Nephron progenitor cell (in vitro differentiated cells): ENCODE results near the gene WASHC3.

ENCODE experiments used
- DNase-seq: peaks from one replicate; pipeline ENCODE4 v3.0.0; 2021
- H3K27ac Mint-ChIP-seq: 2 replicates; pipeline ENCODE4 v1.8.0; 2021; ENCODE audit warnings: mild to moderate bottlenecking, moderate library complexity, mixed read lengths
- H3K27me3 Mint-ChIP-seq: 2 replicates; pipeline ENCODE4 v1.8.0; 2021; ENCODE audit warnings: mild to moderate bottlenecking, low read depth, mixed read lengths; ENCODE audit not compliant: poor library complexity
- H3K36me3 Mint-ChIP-seq: 2 replicates; pipeline ENCODE4 v1.8.0; 2021; ENCODE audit warnings: low read depth, mixed read lengths
- H3K4me1 Mint-ChIP-seq: 2 replicates; pipeline ENCODE4 v1.8.0; 2021; ENCODE audit warnings: mixed read lengths
- H3K4me3 Mint-ChIP-seq: 2 replicates; pipeline ENCODE4 v1.8.0; 2021; ENCODE audit warnings: mild to moderate bottlenecking, moderate library complexity, mixed read lengths
- H3K9me3 Mint-ChIP-seq: 2 replicates; pipeline ENCODE4 v1.8.0; 2021; ENCODE audit warnings: mild to moderate bottlenecking, moderate library complexity, mixed read lengths
- TF ChIP-seq, protein P1 (sequence below): fragments of 200-600 bp; sonication (generic); IDR thresholded peaks from 2 replicates; pipeline ENCODE4 v1.5.0; 2021; ENCODE audit warnings: antibody characterized with exemption

WASHC3 gene

DNA sequence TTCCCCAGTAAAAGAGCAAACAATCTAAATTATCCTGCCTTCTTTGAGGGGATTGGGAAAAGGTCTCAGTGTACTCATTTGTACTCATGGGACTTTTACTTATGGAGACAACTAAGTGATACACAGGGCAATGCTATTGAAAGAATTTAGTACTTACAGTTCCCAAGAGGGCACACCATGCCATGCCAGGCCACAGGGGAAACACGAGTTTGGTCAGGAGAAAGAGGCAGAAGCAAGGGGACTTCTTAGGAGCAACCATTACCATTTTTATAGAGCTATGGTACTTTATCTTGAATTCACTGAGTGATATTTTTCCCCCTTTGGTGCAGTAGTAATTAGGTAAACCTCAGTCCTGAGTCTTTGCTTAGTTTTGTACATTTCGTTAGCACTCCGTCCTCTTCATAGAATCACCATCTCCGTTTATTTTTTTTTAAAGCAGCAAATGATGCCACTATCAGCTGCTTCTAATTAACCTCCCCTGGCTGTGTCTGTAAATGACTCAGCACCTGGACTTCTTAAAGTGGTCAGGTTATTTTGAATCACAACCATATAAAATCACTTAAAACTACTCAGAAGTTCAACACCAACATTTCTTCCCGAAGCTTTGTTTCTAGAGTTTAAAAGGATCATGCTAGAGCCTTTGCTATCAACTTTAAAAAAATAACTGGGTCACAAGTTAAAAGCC lies 5.9 kb upstream of the WASHC3 start:
- Mint-ChIP-seq H3K27me3 (no peaks in the 10 kb centered on the region), H3K4me3 (no peak overlapping the region), H3K36me3 (no peaks in the 10 kb centered on the region), H3K27ac (peak overlapping the region; percentile 55), H3K4me1 (peaks cover 11% of the 10 kb centered on the region), H3K9me3 (no peaks in the 10 kb centered on the region)
- TF ChIP-seq, protein P1, sequence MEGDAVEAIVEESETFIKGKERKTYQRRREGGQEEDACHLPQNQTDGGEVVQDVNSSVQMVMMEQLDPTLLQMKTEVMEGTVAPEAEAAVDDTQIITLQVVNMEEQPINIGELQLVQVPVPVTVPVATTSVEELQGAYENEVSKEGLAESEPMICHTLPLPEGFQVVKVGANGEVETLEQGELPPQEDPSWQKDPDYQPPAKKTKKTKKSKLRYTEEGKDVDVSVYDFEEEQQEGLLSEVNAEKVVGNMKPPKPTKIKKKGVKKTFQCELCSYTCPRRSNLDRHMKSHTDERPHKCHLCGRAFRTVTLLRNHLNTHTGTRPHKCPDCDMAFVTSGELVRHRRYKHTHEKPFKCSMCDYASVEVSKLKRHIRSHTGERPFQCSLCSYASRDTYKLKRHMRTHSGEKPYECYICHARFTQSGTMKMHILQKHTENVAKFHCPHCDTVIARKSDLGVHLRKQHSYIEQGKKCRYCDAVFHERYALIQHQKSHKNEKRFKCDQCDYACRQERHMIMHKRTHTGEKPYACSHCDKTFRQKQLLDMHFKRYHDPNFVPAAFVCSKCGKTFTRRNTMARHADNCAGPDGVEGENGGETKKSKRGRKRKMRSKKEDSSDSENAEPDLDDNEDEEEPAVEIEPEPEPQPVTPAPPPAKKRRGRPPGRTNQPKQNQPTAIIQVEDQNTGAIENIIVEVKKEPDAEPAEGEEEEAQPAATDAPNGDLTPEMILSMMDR = no peak
- no peak for DNase-seq

DNA sequence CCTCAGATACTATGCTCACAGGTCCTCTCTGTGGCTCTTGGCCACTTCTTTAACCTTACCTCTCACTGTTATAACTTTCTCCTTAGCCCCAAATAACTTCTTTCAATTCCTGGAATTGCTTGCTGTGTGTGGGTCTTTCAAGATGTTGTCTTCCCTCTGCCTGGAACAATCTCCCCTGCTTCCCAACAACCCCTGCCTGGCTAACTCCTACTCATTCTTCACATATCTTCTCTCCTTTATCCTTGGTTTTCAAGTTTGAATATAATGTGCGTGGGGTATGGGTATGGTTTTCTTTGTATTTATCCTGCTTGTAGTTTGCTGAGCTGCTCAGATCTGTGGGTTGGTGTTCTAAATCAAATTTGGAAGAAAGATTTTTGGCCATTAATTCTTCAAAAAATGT lies 2.7 kb upstream of the WASHC3 start:
- H3K27me3 Mint-ChIP-seq = no peaks in the 10 kb centered on the region
- peaks cover 24% of the 10 kb centered on the region for H3K4me1 Mint-ChIP-seq
- no peak overlapping the region for H3K27ac Mint-ChIP-seq
- TF ChIP-seq, protein P1 = no peak
- no peaks in the 10 kb centered on the region for H3K36me3 Mint-ChIP-seq
- no peak for DNase-seq
- H3K4me3 Mint-ChIP-seq = no peak overlapping the region
- H3K9me3 Mint-ChIP-seq = peaks cover 4% of the 10 kb centered on the region

GRCh38 chr12:102063069-102063468 lies 1.3 kb upstream of the WASHC3 start:
- peaks cover 24% of the 10 kb centered on the region for H3K4me1 Mint-ChIP-seq
- peaks cover 9% of the 10 kb centered on the region for H3K9me3 Mint-ChIP-seq
- TF ChIP-seq, protein P1 = no peak
- H3K4me3 Mint-ChIP-seq = no peak overlapping the region
- H3K36me3 Mint-ChIP-seq = peaks cover 10% of the 10 kb centered on the region
- no peak for DNase-seq
- H3K27ac Mint-ChIP-seq = no peak overlapping the region
- H3K27me3 Mint-ChIP-seq = no peaks in the 10 kb centered on the region

- peaks cover 15% of the 10 kb centered on the region for H3K9me3 Mint-ChIP-seq
- H3K4me1 Mint-ChIP-seq = peaks cover 17% of the 10 kb centered on the region
- TF ChIP-seq, protein P1 = no peak
- DNase-seq = no peak
- H3K27me3 Mint-ChIP-seq = no peaks in the 10 kb centered on the region
- peak overlapping the region; percentile 91 for H3K4me3 Mint-ChIP-seq
- no peak overlapping the region for H3K27ac Mint-ChIP-seq
- peaks cover 16% of the 10 kb centered on the region for H3K36me3 Mint-ChIP-seq
Measured at GRCh38 chr12:102062419-102062806, 622 bp upstream of the WASHC3 start.

DNA sequence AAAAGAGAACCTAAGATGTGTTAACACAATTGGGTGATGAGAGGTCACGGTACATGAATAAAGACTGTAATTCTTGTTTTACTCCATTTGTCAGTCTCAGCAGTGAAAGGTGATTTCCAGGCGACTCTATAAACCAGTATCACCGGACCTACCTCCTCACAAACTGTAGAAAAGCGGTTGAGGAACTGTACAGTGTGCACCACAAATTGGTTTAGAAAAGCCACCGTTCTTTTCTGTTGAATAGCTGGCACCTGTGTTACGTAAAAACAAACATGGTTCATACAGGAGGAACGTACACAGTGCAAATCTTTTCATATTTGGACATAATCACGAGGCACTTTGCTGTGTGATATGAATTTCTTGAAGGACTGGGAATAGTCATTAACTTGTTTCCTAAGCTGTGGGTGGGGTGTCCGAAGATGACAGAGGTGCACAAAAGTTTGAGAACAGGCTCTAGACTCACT lies 663 bp downstream of the WASHC3 start:
- H3K27ac Mint-ChIP-seq = no peak overlapping the region
- no peak for DNase-seq
- H3K27me3 Mint-ChIP-seq = no peaks in the 10 kb centered on the region
- H3K36me3 Mint-ChIP-seq = peaks cover 29% of the 10 kb centered on the region
- peaks cover 27% of the 10 kb centered on the region for H3K9me3 Mint-ChIP-seq
- TF ChIP-seq, protein P1 = no peak
- H3K4me1 Mint-ChIP-seq = peaks cover 14% of the 10 kb centered on the region
- H3K4me3 Mint-ChIP-seq = peak overlapping the region; percentile 91

DNA sequence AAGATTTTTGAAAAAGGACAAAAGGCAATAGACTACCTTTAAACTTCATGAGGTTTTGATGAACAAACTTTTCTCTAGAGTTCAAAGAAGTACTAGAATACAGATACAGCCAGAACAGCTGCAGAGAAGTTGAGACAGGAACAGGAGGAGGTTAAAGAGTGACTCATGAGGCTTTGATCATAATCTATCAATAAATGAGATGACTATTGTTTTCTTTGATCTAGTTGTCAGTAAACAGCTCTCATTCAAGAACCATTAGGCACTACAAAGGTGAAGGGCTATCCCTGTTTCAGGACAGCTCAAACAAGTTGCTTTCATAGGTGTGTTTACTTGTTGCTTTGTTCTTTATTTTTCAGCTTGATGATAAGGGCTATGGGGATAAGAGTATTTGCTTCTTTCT lies 2.4 kb downstream of the WASHC3 start:
- Mint-ChIP-seq H3K9me3 (peaks cover 32% of the 10 kb centered on the region), H3K36me3 (peaks cover 47% of the 10 kb centered on the region), H3K4me1 (peaks cover 14% of the 10 kb centered on the region), H3K27ac (peak overlapping the region; percentile 37), H3K4me3 (no peak overlapping the region), H3K27me3 (no peaks in the 10 kb centered on the region)
- DNase-seq = no peak
- TF ChIP-seq, protein P1 = no peak
